Brain microvascular endothelial cell (primary cell): Measurements from ENCODE around the gene PFDN5.

Experiments
- DNase-seq: peaks from one replicate; pipeline ENCODE4 v3.0.0-alpha.2; 2020
- H3K27ac ChIP-seq: fragments of 250-450 bp; sonication (Bioruptor Pico); 2 replicates; pipeline ENCODE4 v1.5.1; 2020; ENCODE audit warnings: mild to moderate bottlenecking, moderate library complexity
- H3K27me3 ChIP-seq: fragments of 250-450 bp; sonication (Bioruptor Pico); replicated peaks from 2 replicates; pipeline ENCODE4 v1.5.1; 2020; ENCODE audit warnings: mild to moderate bottlenecking
- H3K36me3 ChIP-seq: fragments of 250-450 bp; sonication (Bioruptor Pico); replicated peaks from 2 replicates; pipeline ENCODE4 v1.5.1; 2020; ENCODE audit warnings: mild to moderate bottlenecking
- H3K4me3 ChIP-seq: 2 replicates; pipeline ENCODE4 v1.5.1; 2011; ENCODE audit warnings: low read depth, mild to moderate bottlenecking, control low read depth, low read length, moderate library complexity
- in situ Hi-C: cut with HindIII; loops from 2 replicates; pipeline ENCODE4 v1.10.0; 2017; ENCODE audit warnings: low sequenced_read_pairs, low pct_ligation_motif_present
- TF ChIP-seq, protein P1 (sequence below): IDR thresholded peaks from 2 replicates; pipeline ENCODE4 v1.5.1; 2011; ENCODE audit warnings: low read depth, mild to moderate bottlenecking, moderate library complexity, low read length, control low read depth, inconsistent platforms; ENCODE audit errors: missing control alignments

Gene PFDN5

DNA sequence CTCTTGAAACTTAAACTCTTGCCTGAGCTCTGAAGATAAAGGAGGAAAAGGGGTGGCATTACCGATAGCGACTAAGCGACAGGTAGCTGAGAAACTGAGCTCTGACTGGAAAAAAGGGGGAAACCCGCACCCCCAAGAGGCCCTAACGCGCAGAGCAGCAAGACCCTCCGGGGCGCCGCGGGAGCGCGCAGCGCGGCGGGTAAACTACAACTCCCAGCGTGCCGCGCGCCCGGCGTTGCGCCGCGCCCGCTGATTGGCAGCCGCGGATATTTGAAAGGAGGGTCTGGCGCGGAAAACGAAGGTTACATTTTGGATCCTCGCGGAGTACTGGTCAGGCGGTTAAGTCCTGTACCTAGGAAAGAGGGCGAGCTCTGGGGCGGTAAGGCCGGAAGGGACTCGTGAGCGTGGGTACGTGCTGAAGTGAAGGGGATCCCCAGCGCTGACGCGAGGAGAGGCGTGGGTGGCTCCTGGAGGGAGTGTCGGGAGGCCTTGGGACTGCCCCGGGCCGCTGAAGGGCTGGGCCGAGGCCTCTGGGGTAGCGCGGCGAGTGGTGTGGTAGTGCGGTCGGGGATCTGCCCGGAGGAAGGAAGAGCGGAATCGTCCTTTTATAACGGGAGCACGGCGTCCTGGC is 27.2 kb upstream of the PFDN5 start, which contains the start of gene ESPL1:
Gene ESPL1, plus strand, starts transcription at position 301 of the 631 bp plus-strand sequence. CDS start 468 bp downstream, outside the sequence.
- DNase-seq: peak; percentile 65
- Histone ChIP-seq H3K27me3 (no peaks in the 10 kb centered on the region), H3K36me3 (no peaks in the 10 kb centered on the region), H3K4me3 (peak within 1 kb of the TSS; percentile 95), H3K27ac (peak within 1 kb of the TSS; percentile 45)
- TF ChIP-seq, protein P1, sequence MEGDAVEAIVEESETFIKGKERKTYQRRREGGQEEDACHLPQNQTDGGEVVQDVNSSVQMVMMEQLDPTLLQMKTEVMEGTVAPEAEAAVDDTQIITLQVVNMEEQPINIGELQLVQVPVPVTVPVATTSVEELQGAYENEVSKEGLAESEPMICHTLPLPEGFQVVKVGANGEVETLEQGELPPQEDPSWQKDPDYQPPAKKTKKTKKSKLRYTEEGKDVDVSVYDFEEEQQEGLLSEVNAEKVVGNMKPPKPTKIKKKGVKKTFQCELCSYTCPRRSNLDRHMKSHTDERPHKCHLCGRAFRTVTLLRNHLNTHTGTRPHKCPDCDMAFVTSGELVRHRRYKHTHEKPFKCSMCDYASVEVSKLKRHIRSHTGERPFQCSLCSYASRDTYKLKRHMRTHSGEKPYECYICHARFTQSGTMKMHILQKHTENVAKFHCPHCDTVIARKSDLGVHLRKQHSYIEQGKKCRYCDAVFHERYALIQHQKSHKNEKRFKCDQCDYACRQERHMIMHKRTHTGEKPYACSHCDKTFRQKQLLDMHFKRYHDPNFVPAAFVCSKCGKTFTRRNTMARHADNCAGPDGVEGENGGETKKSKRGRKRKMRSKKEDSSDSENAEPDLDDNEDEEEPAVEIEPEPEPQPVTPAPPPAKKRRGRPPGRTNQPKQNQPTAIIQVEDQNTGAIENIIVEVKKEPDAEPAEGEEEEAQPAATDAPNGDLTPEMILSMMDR: peak; percentile 57
- in situ Hi-C loops: no loop called here

DNA sequence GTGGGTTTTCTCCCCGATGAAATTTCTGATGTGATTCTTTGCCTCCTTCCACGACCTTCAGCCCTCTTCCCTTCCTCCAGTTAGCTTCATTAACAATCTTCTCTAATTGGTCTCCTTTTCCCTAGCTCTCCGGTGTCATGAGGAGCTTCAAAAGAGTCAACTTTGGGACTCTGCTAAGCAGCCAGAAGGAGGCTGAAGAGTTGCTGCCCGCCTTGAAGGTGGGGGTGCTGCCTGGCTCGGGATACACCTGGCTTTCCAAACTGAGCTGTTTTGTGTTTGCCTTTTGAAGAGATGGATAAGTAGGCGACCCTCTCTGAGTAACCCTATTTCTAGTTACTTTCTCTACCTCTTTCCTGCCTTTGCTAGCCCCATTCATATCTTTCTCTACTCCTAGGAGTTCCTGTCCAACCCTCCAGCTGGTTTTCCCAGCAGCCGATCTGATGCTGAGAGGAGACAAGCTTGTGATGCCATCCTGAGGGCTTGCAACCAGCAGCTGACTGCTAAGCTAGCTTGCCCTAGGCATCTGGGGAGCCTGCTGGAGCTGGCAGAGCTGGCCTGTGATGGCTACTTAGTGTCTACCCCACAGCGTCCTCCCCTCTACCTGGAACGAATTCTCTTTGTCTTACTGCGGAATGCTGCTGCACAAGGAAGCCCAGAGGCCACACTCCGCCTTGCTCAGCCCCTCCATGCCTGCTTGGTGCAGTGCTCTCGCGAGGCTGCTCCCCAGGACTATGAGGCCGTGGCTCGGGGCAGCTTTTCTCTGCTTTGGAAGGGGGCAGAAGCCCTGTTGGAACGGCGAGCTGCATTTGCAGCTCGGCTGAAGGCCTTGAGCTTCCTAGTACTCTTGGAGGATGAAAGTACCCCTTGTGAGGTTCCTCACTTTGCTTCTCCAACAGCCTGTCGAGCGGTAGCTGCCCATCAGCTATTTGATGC is 26.4 kb upstream of the PFDN5 start:
- in situ Hi-C loops: no loop called here
- H3K4me3 ChIP-seq: peak overlapping the region; percentile 95
- DNase-seq: no peak
- H3K27ac ChIP-seq: peak overlapping the region; percentile 45
- no peaks in the 10 kb centered on the region for H3K27me3 ChIP-seq
- H3K36me3 ChIP-seq: no peaks in the 10 kb centered on the region
- TF ChIP-seq, protein P1: no peak

DNA sequence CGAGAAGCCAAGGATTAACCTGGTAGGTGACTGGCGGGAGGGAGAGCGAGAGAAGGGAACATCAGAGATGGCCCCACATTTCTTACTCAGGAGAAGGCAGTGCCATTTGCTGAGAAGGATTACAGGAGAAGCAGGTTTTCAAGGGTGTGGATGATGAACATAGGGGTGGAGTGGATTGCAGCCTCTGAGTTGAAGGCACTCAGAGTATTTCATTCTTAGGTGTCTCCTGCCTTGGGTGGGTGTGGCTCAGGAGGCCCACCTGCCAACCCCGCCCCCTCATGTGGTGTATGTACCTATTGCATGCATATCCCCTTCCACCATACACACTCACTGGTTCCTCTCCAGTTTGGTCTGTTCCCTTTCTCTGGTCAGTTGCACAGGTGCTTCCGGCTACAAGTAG is 20.9 kb upstream of the PFDN5 start:
- no peak for DNase-seq
- TF ChIP-seq, protein P1: no peak
- Histone ChIP-seq H3K27ac (no peak overlapping the region), H3K4me3 (no peak overlapping the region), H3K27me3 (no peaks in the 10 kb centered on the region), H3K36me3 (no peaks in the 10 kb centered on the region)
- in situ Hi-C loops: no loop called here

DNA sequence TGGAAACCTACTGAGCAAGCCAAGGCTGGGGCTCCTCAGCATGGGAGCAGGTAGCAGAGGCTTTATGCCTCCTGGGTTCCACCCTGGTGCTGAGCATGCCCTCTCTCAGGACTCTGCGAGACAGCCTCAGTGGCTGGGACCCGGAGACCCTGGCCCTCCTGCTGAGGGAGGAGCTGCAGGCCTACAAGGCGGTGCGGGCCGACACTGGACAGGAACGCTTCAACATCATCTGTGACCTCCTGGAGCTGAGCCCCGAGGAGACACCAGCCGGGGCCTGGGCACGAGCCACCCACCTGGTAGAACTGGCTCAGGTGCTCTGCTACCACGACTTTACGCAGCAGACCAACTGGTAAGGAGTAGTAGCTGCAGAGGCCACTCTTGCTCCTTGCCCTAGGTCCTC is 18.8 kb upstream of the PFDN5 start:
- H3K27ac ChIP-seq: no peak overlapping the region
- TF ChIP-seq, protein P1: no peak
- no peak for DNase-seq
- in situ Hi-C loops: no loop called here
- H3K27me3 ChIP-seq: no peaks in the 10 kb centered on the region
- peaks cover 2% of the 10 kb centered on the region for H3K36me3 ChIP-seq
- no peak overlapping the region for H3K4me3 ChIP-seq

- no peak overlapping the region for H3K4me3 ChIP-seq
- TF ChIP-seq, protein P1: no peak
- H3K27ac ChIP-seq: no peak overlapping the region
- no peak for DNase-seq
- H3K36me3 ChIP-seq: peaks cover 6% of the 10 kb centered on the region
- in situ Hi-C loops: no loop called here
- no peaks in the 10 kb centered on the region for H3K27me3 ChIP-seq
Measured at GRCh38 chr12:53277981-53278380, 17.4 kb upstream of the PFDN5 start.
